Measurements from ENCODE around the gene SLF2. TPM values are rescaled to one million over a fixed set of nuclear protein-coding genes. Genes with fewer than 3 reads are reported as not detected.
A peak's percentile ranks its signal among the peaks of the same experiment; 100 is the strongest.

SLF2 gene
- total RNA-seq, 1 experiment from 2014 or later, result 43.0 TPM

- Histone ChIP-seq H3K36me3 (ENCODE audit: control insufficient read depth in 1 of 2, insufficient read depth in 2 of 2, low read length in 2 of 2) (no peaks in the 10 kb centered on the region), H3K4me2 (ENCODE audit: low read length) (no peak overlapping the region), H3K9me2 (ENCODE audit: insufficient read depth) (no peaks in the 10 kb centered on the region), H3K9me3 (ENCODE audit: control insufficient read depth in 1 of 2, insufficient read depth in 1 of 2, low read depth in 1 of 2, low read length in 2 of 2) (no peaks in the 10 kb centered on the region), H3K27me3 (ENCODE audit: insufficient read depth, low read length) (no peaks in the 10 kb centered on the region), H2AFZ (ENCODE audit: low read depth, low read length, poor library complexity, severe bottlenecking) (peak overlapping the region; percentile 19), H4K20me1 (ENCODE audit: insufficient read depth) (no peaks in the 10 kb centered on the region), H3K9ac (ENCODE audit: low read length) (no peak overlapping the region), H3K27ac (ENCODE audit: low read depth, low read length) (no peak overlapping the region), H3K4me1 (ENCODE audit: control insufficient read depth in 1 of 2, insufficient read depth in 2 of 2, low read length in 2 of 2) (peaks cover 0 to 7% of the 10 kb centered on the region in 2 experiments; a peak in 1 of 4 replicates), H3K4me3 (replicated peaks in 1 of 2; ENCODE audit: low read depth in 1 of 2, low read length in 2 of 2) (no peak overlapping the region), H3K79me2 (ENCODE audit: insufficient read depth, low read length) (no peaks in the 10 kb centered on the region)
- intact Hi-C loops (cut with micrococcal nuclease), result loop anchor here (1.0 kb wide), 2 partner anchors 201 to 310 kb away; no protein-coding TSS in a partner anchor
- POLR2A ChIA-PET, result no interaction called here
- no TSS peak for BruUV-seq (replicated peaks)
- ATAC-seq (peak; percentile 96), DNase-seq (ENCODE audit: low read depth, low spot score) (peak; percentile 51)
- RAD21 ChIA-PET (ENCODE audit: low non-redundant PET in 1 of 2, low total read pairs in 2 of 2, uncharacterized antibody in 2 of 2, unreplicated experiment in 2 of 2), result interaction anchor here (0.6 to 1.0 kb wide), 4 partner anchors 304 to 310 kb away, joined by 3 to 5 read pairs (median 4); no protein-coding TSS in a partner anchor
- CTCF ChIA-PET, result interaction anchor here (0.7 to 3.1 kb wide), 18 partner anchors 11 to 569 kb away, joined by 3 to 48 read pairs (median 6); partner anchors contain the start of genes HIF1AN and PAX2
- peak; percentile 94 for TF ChIP-seq RAD21 (IDR thresholded peaks at IDR 0.05; ENCODE audit: low read depth)
- peak; percentile 88 to 95 (median 94) for TF ChIP-seq CTCF (IDR thresholded peaks at IDR 0.05 in 2 of 3, conservative IDR thresholded peaks at IDR 0.05 in 1 of 3; ENCODE audit: borderline replicate concordance in 1 of 3, insufficient read depth in 1 of 3, low read depth in 2 of 3, low read length in 2 of 3)
- peak; percentile 28 for TF ChIP-seq YY1 (IDR thresholded peaks at IDR 0.05; ENCODE audit: extremely low read depth, insufficient replicate concordance, low read depth, low read length)
- no peak for TF ChIP-seq ZFX (IDR thresholded peaks at IDR 0.05)
Observed at GRCh38 chr10:100872034-100872791, 40.5 kb upstream of the SLF2 start.

Measured in HCT116 (cell line).